ENCODE data around the gene ANKZF1.

DNA sequence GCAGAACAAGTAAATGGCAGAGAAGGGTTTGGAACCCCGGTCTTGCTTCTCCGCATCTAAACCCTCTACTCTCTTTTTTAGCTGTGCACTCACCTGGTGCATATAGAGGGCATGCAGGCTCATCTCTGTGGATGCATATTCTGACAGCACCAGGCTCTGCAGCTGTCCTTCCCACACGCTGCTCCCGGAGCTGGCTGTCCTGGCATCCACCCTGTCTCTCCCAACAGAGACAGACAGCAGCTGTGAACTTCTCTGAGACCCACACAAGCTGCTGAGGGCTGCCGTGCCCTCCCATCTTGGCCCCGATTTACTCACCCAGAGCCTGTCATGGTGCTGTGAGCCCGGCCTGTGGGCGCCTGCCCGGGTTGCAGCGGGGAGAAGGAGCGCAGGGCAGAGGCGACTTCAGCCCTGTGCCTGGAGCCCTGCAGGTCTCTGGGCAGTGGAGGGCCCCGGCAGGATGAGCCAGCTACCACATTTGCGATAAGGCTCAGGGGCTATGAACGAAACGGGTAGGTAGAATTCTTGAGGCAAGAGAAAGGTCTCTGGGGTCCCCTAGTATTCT is 7.6 kb upstream of the ANKZF1 start:
- TF ChIP-seq, protein P1, sequence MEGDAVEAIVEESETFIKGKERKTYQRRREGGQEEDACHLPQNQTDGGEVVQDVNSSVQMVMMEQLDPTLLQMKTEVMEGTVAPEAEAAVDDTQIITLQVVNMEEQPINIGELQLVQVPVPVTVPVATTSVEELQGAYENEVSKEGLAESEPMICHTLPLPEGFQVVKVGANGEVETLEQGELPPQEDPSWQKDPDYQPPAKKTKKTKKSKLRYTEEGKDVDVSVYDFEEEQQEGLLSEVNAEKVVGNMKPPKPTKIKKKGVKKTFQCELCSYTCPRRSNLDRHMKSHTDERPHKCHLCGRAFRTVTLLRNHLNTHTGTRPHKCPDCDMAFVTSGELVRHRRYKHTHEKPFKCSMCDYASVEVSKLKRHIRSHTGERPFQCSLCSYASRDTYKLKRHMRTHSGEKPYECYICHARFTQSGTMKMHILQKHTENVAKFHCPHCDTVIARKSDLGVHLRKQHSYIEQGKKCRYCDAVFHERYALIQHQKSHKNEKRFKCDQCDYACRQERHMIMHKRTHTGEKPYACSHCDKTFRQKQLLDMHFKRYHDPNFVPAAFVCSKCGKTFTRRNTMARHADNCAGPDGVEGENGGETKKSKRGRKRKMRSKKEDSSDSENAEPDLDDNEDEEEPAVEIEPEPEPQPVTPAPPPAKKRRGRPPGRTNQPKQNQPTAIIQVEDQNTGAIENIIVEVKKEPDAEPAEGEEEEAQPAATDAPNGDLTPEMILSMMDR (conservative IDR thresholded peaks at IDR 0.05; ENCODE audit: low read depth, low read length) = no peak
- TF ChIP-seq POLR2A (IDR thresholded peaks at IDR 0.05; ENCODE audit: low read depth, low read length) (no peak), MXI1 (IDR thresholded peaks at IDR 0.05; ENCODE audit: borderline replicate concordance, low read depth, low read length) (no peak), CEBPB (IDR thresholded peaks at IDR 0.05; ENCODE audit: low read depth, low read length) (no peak)
